Astrocyte of the hippocampus (primary cell): ENCODE data around the gene VSIG10L.

Experiments used
- DNase-seq: peaks from one replicate; pipeline ENCODE4 v3.0.0; 2011; ENCODE audit warnings: low read depth, low spot score

VSIG10L gene

GRCh38 chr19:51317968-51318367 is 24.0 kb downstream of the VSIG10L start:
- DNase-seq = no peak

DNA sequence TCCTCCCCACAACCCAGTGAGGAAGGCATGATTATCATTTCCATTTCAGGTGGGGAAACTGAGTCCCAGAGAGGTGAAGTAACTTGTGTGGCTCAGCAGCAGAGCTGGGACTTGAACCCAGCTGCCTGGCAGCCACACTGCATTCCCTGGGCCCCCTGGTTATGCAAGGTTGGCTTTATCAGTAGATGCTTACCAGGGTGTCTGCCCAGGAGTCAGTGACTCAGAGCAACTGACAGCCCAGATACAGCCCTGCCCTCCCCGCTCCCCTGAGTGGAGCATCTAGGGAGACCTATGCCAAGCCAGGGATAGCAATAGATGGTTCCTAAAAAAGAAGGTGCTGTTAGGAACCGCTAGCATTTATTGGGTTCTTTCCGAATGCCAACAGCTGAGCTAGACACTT is 24.6 kb downstream of the VSIG10L start:
- DNase-seq = no peak

- DNase-seq = no peak
These were observed 25.3 kb downstream of the VSIG10L start for GRCh38 chr19:51316688-51317087.

DNA sequence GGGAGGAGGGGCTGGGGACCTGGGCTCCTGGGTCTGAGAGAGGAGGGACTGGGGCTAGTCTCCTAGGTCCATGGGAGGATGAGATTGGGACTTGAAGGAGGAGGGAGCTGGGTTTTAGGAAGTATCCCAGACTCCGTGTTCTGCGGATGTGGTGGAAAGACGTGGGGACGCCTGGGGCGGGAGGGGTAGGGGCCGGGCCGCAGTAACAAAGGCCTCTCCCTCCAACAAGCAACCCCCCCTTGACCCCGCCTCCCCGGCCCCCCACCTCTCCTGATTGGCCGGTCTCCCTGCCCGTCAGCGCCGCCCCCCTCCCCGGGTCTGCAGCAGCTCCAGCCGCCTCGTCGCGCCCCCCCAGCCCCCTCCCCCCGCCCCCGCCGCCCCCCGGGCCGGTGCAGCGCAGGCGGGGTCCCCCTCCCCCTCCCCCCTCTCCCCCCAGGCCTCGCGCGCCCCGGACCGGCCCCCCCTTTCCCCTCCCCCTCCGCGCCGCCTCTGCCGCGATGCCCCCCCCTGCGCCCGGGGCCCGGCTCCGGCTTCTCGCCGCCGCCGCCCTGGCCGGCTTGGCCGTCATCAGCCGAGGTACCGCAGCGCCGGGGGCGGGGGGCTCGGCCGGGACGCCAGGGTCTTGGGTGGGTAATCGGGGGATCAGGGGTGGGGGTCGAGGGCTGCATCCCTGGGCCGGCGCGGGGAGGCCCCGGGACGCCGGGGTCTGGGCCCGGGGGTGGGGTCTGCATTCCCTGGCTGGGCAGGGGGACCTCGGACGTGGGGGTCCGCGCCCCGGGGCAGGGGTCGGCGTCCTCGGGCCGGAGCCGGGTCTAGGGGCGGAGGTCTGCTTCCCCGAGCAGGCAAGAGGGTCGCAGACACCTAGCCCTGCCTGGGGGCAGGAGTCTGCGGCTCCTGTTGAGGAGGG is 30.3 kb downstream of the VSIG10L start, which contains the start of gene IGLON5:
Gene IGLON5 (plus strand): TSS at position 294 of the 907 bp plus-strand sequence. CDS start 204 bp downstream, at position 498.
- no peak for DNase-seq

- DNase-seq = no peak
These were observed 36.5 kb downstream of the VSIG10L start for GRCh38 chr19:51305479-51305878.

DNA sequence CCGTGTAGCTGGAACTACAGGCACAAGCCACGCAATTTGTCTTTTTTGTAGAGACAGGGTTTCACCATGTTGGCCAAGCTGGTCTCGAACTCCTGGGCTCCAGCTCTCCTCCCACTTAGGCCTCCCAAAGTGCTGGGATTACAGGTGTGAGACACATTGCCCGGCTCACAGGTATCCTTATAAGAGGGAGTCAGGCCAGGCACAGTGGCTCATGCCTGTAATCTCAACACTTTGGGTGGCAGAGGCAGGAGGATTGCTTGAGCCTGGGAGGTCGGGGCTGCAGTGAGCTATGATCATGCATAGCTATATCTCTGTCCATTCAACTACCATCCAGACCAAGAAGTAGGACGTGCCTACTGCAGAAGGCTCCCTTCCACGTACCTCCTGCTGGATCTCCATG is 40.7 kb downstream of the VSIG10L start:
- DNase-seq = no peak

- no peak for DNase-seq
These were observed 44.5 kb downstream of the VSIG10L start for GRCh38 chr19:51297406-51297805.

DNA sequence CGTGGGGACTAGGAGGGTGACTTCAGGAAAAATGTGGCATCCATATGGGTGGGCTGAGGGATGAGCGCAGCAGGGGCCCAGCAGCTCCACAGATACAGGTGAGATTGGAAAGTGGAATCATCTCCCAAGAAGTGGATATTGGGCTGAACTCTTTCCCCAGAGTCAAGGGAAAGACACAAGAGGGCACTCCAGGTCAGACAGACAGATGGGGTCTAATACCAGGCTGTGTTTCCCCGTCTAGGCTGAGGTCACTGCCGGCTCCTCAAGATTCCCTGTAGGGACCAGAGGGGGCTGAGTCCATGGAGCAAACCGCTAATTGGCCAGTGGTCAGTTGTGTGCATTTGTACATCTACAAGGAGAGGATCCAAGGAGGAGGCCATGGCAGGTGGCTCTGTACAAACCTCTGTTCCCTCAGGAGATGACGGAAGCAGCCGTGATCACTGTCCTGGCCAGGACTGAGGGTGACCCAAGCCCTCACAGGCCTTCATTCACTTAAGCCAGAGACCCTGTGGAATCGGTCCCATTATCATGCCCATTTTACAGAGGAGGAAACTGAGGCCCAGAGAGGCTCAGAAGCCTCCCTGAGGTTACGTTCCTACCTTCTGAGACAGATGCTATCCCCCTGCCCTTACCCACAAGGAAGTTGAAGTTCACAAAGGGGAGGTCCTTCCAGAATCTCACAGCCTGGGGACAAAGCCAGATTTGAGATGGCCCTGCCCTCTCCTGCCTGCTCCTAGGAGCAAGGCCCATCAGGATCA is 45.4 kb downstream of the VSIG10L start:
- no peak for DNase-seq

DNA sequence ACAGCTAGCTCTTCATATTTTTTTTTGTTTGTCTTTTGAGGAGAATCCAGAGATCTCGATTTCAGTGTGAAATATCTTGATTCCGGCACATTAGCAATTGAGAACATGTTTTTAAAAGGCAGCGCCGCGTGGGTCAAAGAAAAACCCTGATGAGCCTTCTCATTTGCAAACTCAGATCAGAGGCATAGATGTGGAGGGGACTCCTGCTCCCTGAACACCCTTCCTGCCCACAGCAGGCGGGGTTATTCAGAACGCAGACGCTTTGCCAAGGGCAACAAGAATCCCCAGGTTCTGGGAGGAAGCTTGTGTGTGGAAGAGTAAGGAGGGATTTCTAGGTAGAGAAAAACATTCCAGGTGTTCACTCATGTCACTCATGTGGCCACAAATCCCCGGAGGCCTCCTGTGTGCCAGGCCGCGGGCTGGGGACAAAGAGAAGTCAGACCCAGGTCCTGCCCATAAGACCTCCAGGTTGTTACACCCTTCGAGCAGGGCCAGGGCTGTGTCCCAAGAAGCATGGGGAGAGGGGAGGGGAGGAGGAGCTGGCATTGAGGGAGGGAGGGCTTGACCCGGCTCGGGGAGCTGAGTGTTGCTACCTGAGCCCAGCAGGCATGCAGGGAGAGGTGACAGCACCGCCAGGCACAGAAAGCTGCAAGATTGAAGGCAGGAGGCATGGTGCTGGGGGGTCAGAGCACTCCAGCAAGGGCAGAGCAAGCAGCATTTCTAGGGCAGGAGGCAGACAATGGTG is 46.4 kb downstream of the VSIG10L start:
- DNase-seq = no peak

GRCh38 chr19:51294977-51295375 is 47.0 kb downstream of the VSIG10L start:
- no peak for DNase-seq

GRCh38 chr19:51294211-51294976 is 47.5 kb downstream of the VSIG10L start:
- DNase-seq = no peak

DNA sequence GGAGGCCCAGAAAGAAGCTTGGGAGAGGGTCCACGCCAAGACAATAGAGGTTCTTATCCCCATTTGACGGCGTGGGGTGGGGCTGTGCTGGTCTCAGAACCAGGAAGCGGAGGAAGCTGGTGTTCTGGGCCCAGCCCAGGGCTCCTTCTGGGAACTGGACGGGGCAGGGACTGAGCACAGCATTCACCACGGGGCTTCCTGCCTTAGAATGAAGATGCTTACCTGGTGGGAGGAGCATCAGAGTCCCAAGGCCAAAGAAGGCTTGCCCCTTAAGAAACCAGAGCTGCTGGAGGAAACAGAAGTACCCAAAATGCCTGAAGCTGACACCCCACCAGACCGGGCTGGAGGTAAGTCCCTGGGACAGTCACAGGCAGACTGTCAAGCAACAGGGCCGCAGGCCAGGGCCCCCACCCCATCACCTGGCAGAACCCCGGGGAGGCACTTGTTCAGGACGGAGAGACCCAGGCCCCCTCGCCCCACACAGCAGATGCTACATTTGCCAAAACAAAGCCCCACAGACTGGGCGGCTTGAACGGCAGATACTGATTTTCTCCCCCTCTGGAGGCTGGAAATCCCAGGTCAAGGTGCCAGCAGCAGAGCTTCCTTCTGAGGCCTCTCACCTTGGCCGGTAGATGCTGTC is 48.2 kb downstream of the VSIG10L start:
- no peak for DNase-seq

DNA sequence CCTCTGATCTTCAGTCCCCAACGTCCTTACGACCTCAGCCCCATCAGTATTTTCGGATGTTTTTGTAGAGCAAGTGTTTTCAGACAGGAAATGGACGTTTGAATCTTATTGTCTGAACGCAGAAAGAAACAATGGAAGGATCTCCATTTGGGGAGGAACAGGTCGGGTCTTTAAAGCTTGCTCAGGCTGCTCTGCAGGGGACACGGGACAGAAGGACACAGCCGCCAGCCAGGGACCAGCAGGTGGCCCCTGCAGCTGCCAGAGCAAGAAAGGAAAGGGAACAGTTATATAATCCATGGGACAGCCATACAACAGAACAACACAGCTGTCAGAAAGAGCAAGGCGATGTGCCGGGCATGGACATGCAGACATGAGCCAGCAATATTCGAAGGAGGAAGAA is 49.0 kb downstream of the VSIG10L start:
- DNase-seq = no peak

DNA sequence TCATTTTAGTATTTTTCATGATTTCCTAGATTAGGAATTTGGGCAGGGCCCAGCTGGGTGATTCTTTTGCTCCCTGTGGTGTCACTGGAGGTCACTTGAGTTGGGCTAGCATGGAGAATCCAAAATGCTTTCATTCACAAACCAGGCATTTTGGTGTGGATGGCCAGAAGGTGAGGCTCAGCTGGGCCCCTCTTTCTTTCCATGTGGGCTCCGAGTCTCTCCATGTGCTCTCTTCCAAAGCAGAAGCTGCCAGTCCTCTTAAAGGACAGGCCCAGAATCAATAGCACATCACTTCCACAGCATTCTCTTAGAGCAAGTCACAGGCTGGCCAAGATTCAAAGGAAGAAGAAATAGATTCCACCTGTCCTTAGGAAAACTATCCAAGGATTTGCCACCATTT is 52.3 kb downstream of the VSIG10L start:
- DNase-seq = no peak

DNA sequence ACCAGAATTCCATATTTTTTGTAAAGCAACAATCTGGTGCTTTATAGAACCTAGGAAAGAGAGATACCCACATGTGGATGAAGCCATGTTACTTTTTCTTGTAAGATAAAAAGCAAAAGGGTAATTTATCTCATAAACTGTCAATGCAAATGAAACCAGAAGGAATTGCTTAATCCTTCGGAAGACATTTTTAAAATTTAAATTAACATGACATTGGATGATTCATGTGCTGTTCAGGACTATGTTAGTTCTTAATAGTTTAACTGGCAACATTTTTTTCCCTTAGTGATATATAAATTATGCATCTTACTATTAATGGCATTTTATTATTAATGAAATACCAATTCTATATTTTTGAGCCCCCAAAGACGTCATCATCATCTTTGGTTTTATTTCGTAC is 56.3 kb downstream of the VSIG10L start:
- no peak for DNase-seq

DNA sequence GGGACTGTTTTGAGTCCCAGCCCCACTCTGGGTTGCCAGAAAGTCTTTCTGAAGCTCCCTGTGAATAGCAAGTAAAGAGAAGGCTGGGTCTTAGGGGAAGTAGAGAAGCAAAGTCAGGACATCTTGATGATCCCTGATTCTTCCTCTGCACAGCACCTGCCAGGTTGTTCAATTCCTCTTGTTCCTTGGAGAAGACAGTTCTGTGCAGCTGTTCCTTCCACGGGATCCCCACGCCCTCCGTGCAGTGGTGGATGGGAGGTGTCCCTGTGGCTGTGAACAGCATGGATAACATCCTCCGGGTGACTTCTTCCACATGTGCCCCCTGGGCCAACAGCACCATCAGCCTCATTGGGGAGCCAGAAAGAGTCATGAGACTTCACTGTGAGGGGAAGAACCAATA is 59.6 kb downstream of the VSIG10L start:
- no peak for DNase-seq
